Testis (tissue), 3 donors: ENCODE results near the gene PLPPR3. TPM values are rescaled to one million over a fixed set of nuclear protein-coding genes. Genes with fewer than 3 reads are reported as not detected.

ENCODE experiments used
- DNase-seq: peaks from one replicate; pipeline ENCODE4 v3.0.0-alpha.2; 2019
- H3K27ac ChIP-seq, 2 donors: fragments of 200-600 bp; sonication (generic); one replicate each; pipeline ENCODE4 v1.5.1; 2019
- H3K27me3 ChIP-seq: fragments of 200-600 bp; sonication (generic); one replicate; pipeline ENCODE4 v1.5.1; 2019
- H3K36me3 ChIP-seq: fragments of 200-600 bp; sonication (generic); one replicate; pipeline ENCODE4 v1.5.1; 2017; ENCODE audit warnings: low read depth; ENCODE audit errors: missing control alignments
- H3K4me1 ChIP-seq: fragments of 200-600 bp; sonication (generic); one replicate; pipeline ENCODE4 v1.5.1; 2019
- H3K4me3 ChIP-seq, 2 donors: fragments of 200-600 bp; sonication (generic); one replicate each; pipeline ENCODE4 v1.5.1; 2017 to 2019
- H3K9me3 ChIP-seq: fragments of 200-600 bp; sonication (generic); one replicate; pipeline ENCODE4 v1.5.1; 2017
- CTCF ChIP-seq, 3 experiments: fragments of 450-650 bp in 2 of 3; fragments of 200-600 bp in 1 of 3; sonication (generic) in 1 of 3; IDR thresholded peaks; one replicate each; pipeline ENCODE4 v1.5.1; 2016 to 2019; ENCODE audit warnings: antibody characterized with exemption in 3 of 3, mild to moderate bottlenecking in 2 of 3, moderate library complexity in 1 of 3
- POLR2A ChIP-seq: fragments of 450-650 bp; IDR thresholded peaks from one replicate; pipeline ENCODE4 v1.6.1; 2017; ENCODE audit warnings: antibody characterized with exemption, mild to moderate bottlenecking, moderate library complexity
- WGBS, 2 donors: methylation state at CpG; one replicate each; pipeline ENCODE4 v1.1.5; 2018; 5-methylcytosine and 5-hydroxymethylcytosine counted together
- intact Hi-C: fragments of 100-400 bp; cut with DNase I; formaldehyde crosslinking; loops from one replicate; pipeline ENCODE4 v1.15.1; 2023; ENCODE audit warnings: low total_unique reads
- polyA plus RNA-seq: library from polyadenylated mRNA; stranded (reverse); fragments of 350-450 nt; fragmentation: Illumina TruSeq; extraction: RNeasy Lipid Tissue Mini Kit (QIAGEN cat#74804); gene quantifications from one replicate; pipeline ENCODE4 v1.2.3, GENCODE V29; 2014; ENCODE audit warnings: low read depth, low replicate concordance; ENCODE audit not compliant: insufficient read depth
- total RNA-seq, 2 donors: library from RNA; depleted of rRNA; stranded (reverse); fragments of >200 nt; gene quantifications; one replicate each; pipeline ENCODE4 v1.2.3, GENCODE V29; 2016

Gene PLPPR3
- total and polyA plus RNA-seq, 3 donors from 2014 or later: 2.7 to 20.1 (median 16.9) TPM

GRCh38 chr19:811506-812048 is 10.2 kb downstream of the PLPPR3 start:
- no peak for TF ChIP-seq POLR2A
- no peak for TF ChIP-seq CTCF (IDR thresholded peaks at IDR 0.05)
- intact Hi-C loops: no loop called here
- H3K36me3 ChIP-seq: no peaks in the 10 kb centered on the region
- no peak overlapping the region for H3K27ac ChIP-seq
- H3K9me3 ChIP-seq: no peaks in the 10 kb centered on the region
- no peak for DNase-seq
- WGBS, 2 donors: 63 to 68% methylated on average over 20 of the region's 20 CpGs
- peaks cover 5% of the 10 kb centered on the region for H3K4me1 ChIP-seq
- H3K27me3 ChIP-seq: no peaks in the 10 kb centered on the region
- H3K4me3 ChIP-seq: peak overlapping the region in 1 of 2 donors; percentile 26

- no peak for DNase-seq
- H3K27ac ChIP-seq: no peak overlapping the region
- no peak overlapping the region for H3K4me3 ChIP-seq
- no peaks in the 10 kb centered on the region for H3K27me3 ChIP-seq
- H3K36me3 ChIP-seq: no peaks in the 10 kb centered on the region
- H3K4me1 ChIP-seq: peaks cover 6% of the 10 kb centered on the region
- intact Hi-C loops: no loop called here
- TF ChIP-seq CTCF (IDR thresholded peaks at IDR 0.05): no peak
- no peak for TF ChIP-seq POLR2A
- WGBS, 2 donors: 58 to 61% methylated on average over 18 to 23 of the region's 25 CpGs
- no peaks in the 10 kb centered on the region for H3K9me3 ChIP-seq
These were observed 10.8 kb downstream of the PLPPR3 start for GRCh38 chr19:810883-811489.

- Histone ChIP-seq H3K36me3 (no peaks in the 10 kb centered on the region), H3K27ac (no peak overlapping the region), H3K4me3 (no peak overlapping the region), H3K27me3 (no peaks in the 10 kb centered on the region), H3K9me3 (no peaks in the 10 kb centered on the region), H3K4me1 (peaks cover 6% of the 10 kb centered on the region)
- WGBS, 2 donors: 60 to 71% methylated on average over 22 to 30 of the region's 30 CpGs
- intact Hi-C loops: no loop called here
- TF ChIP-seq CTCF (IDR thresholded peaks at IDR 0.05) (no peak), POLR2A (no peak)
- DNase-seq: no peak
These were observed 11.5 kb downstream of the PLPPR3 start for GRCh38 chr19:810077-810855.

- Histone ChIP-seq H3K4me3 (no peak overlapping the region), H3K27ac (no peak overlapping the region), H3K27me3 (no peaks in the 10 kb centered on the region), H3K4me1 (peaks cover 10% of the 10 kb centered on the region), H3K36me3 (no peaks in the 10 kb centered on the region), H3K9me3 (no peaks in the 10 kb centered on the region)
- TF ChIP-seq POLR2A (no peak), CTCF (IDR thresholded peaks at IDR 0.05) (no peak)
- intact Hi-C loops: no loop called here
- no peak for DNase-seq
- WGBS, 2 donors: 77 to 86% methylated on average over 8 to 23 of the region's 26 CpGs
These were observed 13.4 kb downstream of the PLPPR3 start for GRCh38 chr19:808423-808775.
